DMS 273 treated with DMSO at 0.1 percent for 48 hours (cell line): ENCODE data around the gene CAPN14.
A peak's percentile ranks its signal among the peaks of the same experiment; 100 is the strongest.
"Not testable (repeated sequence)": the region's sequence is repeated elsewhere in the genome, so short reads cannot be mapped to it uniquely, and the experiment has no call there.

Experiments used
- DNase-seq: peaks from one replicate; lab custom pipeline; 2025; lab: John Stamatoyannopoulos, UW

Gene CAPN14

DNA sequence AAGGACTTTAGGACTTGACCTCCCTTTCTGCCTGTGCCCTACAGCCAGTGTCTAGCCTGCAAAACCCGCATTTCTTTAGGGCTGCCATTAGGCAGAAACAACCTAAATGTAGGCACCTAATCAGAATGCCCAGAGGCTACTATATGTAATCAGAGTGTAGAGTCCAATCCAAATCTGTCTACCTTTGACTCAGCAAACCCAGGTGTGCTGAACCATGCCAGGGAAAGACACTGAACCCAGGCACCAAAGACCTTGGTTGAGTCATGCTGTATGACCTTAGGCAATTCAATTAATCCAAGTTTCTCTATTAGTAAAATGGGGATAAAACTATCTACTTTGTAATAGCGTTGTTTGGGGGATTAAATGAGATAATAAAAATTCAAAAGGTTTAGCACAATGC is 20.7 kb downstream of the CAPN14 start:
- DNase-seq, result no peak

DNA sequence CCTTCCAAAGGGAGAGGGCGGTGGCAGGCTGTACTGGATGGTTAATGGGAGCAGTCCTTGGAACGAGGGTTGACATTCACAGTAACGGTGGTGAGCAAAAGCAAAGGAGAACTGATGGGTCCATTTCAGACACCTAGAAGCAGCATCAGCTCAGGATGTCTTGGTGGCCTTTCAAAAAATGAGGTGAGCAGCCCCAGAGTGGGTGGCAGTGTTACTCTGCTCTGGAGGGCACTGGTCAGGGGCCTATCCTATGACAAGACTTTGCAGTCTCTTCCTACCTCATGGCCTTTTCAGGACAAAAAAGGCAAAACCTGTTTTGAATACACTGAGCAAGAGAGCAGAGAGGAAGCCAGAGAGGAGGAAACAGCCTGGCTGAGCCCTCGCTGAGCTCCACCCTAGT is 23.5 kb downstream of the CAPN14 start:
- DNase-seq, result no peak

DNA sequence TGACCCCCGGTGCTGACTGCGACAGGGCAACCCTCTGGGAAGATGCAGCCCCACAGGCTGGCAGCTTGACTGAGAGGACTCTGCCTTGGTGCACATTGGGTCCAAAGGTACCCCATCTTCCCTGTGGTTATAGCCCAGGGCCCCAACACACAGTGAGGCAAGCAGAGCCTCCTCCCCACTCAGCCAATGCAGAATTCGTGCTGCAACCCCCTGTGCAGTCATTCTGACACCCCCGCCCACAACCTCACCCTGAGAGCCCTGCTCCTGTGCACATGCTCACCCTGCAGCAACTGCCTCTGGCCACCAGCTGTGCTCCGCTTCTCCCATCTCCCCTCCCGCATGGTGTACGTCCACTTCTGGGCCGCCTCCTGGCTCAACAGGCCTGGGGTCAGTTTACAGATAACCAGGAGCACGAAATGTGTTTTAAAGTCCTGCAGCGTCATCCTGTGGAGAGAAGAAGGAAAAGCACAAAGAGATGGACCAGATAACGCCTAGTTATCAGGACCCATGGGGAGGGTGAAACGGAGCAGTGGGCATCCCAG is 24.4 kb downstream of the CAPN14 start:
- DNase-seq, result no peak

DNA sequence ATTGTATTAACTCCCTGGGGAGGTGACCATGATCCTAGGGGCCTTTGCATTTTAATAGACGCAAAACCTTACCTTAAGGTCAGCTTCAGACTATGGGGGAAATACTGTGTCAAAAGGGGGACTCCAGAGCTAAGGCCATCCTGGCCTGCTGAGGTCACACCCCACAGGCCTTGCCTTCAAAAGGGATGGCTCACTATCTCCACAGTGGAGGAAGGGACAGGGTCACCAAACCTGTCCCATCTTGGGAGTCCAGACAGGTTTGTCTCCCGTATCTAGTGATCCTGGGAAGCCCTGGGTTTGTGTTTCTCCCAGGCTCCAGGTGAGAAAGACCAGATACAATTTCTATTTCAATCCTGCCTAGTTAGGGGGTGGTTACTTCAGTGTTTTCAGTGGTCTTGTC is 24.9 kb downstream of the CAPN14 start:
- no peak for DNase-seq

DNA sequence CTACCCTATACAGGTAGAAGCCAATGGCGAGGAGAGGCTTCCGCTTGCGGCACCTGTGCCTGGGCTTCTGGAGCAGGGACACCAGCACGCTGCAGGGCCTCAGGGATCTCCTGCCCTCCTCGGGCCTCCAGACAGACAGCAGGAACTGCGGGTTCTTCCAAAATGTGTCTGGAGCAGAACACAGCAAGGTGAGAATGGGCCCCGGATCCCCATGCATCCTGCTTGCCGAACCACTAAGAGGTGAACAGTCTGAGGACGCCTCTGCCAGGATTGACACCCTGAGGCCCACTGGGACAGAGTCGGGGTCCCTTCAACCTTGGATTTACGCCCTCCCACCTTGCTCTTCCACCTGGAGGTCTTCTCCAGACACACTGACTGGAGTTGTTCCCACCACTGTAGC is 25.4 kb downstream of the CAPN14 start:
- DNase-seq, result no peak

DNA sequence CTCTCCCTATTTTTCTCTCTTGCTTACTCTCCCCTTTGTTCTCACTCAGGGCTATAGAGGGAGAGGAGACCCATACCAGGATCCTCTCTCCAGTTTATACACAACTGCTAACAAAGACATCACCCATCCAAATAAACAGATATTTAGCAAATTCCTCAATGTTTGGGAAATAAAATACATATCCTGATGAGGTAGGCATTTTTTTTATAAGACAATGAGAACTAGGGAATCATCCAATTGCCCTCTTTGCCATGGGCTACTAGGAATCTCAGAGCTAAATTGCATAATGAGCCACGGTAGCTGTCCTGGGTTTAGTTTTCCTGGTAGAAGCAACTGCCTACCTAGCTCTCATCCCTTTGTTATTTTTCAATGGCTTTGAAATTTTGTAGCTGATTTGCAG is 27.1 kb downstream of the CAPN14 start:
- DNase-seq, result no peak

DNA sequence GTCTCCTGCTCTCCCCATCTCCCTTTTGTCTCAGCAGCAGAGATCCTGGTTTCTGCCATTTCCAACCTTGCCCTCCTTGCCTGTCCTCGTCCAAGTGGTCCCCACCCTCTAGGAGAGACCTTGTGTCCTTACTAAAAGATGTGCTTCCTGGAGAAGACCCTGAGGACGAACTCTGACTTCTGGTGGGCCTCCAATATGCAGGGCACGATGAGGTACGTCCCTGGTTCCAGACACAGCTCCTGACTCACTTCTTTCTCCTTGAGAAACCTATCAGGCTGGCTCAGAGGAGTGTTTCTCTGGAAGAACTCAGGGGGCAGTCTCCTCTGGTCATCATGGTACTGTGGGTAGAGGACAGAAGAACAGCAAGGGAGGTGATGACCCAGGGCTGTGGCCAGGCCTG is 28.2 kb downstream of the CAPN14 start:
- no peak for DNase-seq

DNA sequence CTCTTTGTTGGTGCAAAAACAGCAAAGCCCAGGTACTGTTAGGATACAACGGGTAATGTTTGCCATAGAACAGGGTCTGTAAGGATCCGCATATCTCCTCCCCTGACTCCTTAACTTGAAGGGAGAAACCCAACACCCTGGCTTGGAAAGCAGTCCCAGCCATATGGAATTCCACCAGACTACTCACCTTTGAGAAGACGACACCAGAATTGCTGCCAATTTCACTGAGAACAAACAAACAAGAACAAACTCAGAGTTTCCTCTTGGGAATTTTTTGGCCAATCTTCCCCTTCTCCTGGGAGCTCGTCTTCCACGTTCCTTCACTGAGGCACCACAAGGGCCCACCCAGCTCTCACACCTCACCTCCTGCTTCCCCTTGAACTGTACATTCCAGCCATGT is 29.2 kb downstream of the CAPN14 start:
- DNase-seq, result no peak

DNA sequence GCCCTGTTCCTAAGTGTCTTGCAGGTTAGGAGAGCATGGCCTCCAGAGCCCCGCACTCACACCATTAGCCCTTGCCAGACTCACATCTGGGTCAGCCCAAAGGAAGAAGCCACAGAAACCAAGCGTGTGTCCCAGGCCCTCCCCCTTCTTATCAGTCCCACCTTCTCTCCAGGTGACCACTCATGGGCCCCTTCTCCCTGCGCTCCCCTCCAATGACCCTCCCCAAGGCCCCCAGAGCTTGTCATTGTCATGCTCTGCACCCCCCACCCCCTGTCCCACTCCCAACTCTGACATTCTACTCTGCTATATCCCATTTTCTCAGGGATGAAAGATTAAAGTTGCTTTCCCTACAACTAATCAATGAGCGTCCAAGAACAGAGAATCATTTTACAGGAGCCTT is 30.1 kb downstream of the CAPN14 start:
- DNase-seq, result no peak

DNA sequence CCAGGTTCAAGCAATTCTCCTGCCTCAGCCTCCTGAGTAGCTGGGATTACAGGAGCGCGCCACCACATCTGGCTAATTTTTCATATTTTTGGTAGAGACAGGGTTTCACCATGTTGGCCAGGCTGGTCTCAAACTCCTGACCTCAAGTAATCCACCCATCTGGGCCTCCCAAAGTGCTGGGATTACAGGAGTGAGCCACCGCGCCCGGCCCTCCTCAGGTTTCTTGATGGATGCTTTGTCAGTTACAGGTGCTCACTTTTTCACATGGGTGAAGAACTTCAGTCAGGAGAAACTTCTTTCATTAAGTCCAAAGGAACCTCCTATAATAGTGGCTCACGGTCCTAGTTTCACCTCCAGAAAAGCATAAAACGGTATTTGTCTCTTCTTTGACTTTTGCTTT is 33.3 kb downstream of the CAPN14 start:
- not testable (repeated sequence) for DNase-seq

DNA sequence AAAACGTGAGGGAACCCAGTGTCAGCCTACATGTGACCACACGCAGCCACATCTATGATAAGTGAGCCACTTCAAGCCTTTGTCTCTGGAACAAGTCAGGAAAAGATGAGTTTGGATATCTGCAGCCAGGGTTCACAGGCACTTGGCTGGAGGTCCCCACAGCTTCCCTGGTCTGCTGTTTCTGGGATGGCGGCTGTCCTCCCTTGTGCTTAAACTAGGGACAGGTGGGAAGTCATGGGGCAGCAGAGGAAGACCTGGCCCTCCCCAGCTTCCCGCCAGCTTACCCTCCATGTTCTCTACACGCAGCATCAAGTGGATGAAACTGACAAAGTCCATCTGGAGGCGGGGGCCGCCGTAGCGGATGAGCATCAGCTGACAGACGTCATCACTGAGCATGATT is 40.6 kb downstream of the CAPN14 start:
- DNase-seq, result no peak

DNA sequence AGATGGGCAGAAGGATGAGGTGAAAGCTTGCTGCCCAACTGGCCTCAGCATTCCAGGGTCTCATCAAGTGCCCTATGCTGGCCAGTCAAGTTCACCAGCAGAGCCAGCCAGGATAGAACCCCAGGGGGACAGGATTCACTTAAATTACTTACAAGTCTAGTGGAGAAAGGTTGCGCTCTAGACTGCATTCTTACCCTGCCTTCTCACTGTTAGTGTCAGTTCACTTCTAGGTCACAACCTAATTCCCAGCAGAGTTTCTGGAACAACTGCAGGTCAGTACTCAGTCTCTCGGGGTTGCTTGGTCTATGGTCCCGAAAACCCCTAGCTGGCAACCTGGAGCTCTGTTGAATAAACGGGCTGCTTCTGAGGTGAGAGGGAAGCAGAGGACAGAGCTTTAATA is 46.2 kb downstream of the CAPN14 start:
- no peak for DNase-seq

DNA sequence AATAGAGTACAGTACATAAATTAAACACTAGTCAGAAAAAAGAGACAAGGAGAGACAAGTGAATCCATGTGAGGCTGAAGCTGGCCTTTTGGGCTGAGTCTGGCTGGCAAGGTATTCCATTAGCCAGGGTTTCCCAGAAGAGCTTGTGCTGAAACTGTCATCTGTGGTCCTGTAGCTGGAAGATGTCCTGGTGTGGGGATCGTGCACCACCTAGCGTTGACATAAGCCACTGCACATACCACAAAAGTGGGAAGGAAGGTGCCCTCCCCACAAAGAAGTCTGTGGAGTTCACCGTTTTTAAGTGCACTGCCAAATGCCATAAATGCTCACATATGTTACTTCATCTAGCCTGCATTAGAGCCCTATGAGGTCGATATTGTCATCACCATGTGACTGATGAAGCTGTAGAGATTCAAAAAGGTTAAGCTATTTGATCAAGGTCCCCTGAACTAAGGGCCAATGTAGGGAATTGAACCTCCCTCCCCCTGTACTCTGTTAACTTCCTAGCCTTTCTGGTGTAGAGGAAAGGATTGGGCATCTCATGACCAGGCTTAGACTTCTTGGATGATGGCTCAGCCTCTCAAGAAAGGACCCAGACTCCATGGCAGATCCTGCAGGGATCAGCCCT is 47.1 kb downstream of the CAPN14 start:
- DNase-seq, result peak; percentile 47

DNA sequence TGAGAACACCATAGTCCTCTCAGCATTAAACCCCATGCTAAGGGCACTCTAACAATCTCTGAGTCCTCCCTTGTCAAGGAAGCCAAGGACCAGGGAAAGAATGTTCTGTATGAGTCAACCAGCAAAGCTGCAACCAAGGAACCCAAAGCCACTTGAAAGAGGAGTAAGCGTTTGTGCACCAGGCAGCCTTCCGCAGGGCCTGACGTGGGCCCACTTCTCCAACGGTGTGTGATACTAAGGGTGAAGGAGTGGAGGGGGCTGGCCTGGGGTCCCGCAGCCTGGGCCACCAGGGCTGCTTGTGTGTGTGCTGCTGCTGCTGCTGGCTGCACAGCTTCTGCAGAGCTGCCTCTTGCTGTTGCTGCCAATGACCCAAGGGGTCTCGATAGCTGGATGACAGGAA is 49.0 kb downstream of the CAPN14 start:
- no peak for DNase-seq

DNA sequence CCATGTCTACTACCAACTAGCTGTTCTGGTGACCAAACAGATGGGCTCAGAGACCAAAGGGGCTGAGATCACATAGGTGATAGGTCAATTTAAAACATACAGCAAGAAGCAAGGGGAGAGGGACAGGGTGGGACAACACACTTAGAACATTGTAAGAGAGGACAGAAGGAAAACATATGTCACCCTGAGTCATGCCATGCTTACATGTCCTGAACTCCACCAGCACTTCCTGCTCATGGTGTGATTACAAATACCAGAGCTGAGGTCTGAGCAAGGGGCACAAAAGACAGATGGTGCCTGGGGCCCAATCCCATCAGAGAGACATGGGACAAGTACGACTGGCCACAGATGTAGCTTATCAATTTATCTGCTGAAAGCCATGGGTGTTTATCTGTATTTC is 50.4 kb downstream of the CAPN14 start:
- no peak for DNase-seq

DNA sequence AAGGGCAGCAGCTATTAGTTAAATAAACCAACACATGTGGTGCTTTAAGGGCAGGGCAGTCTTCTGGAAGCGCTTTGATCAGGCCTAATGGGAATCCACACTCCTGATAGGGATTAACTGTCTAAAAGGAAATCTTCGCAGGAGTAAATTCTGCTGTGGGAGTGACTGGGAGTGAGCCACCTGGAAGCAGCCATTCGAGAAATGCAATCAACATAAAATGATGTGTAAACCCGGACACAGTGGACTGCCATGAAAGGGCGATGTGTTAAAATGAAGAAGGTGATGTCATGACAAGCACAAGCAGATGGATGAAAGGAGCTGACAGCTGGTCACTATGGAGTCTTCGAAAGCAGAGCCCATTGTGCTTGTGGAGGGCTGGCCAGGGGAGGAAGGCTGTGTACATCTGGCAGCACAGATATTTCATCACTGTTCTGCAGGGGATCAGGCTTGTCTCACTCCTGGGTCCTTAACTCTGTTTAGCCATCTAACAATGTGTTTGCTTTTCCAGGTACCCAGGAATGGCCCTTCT is 54.2 kb downstream of the CAPN14 start:
- DNase-seq, result peak; percentile 58

DNA sequence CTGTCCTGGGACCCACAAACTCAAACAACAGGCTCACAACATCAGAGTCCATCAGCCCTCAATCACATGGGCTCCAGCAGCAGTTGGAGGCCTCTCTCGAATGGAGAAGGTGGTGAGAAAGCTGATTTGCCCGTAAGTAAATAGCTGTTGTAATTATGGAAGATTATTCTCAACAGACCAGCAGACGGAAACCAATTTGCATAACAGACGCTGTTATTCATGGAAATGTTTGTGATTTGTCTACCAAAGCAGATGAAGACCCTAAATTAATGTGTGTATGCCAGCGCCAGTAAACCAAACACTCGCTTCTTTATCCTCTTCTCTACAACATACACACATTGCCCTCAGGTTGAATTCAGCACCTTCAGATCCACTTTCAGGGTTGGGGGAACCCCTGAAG is 55.7 kb downstream of the CAPN14 start:
- no peak for DNase-seq

DNA sequence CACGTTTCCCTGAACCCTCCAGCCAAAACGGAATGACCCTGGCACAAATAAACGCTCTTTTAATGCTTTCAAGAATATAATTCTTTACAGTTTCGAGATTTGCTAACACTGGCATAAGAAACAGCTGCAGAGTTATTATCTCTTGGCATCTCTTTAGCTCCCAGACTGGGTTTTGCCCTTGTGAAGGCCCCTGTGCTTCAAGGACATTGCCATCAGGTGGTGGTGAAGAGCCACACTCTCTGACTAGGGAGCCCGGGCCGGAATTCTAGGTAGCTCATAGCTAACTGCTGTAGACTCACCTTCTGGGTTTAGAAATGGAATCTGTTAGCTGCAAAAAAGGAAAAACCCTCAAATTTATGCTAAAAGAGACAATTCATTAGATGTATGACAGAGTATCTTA is 65.8 kb downstream of the CAPN14 start:
- DNase-seq, result no peak

DNA sequence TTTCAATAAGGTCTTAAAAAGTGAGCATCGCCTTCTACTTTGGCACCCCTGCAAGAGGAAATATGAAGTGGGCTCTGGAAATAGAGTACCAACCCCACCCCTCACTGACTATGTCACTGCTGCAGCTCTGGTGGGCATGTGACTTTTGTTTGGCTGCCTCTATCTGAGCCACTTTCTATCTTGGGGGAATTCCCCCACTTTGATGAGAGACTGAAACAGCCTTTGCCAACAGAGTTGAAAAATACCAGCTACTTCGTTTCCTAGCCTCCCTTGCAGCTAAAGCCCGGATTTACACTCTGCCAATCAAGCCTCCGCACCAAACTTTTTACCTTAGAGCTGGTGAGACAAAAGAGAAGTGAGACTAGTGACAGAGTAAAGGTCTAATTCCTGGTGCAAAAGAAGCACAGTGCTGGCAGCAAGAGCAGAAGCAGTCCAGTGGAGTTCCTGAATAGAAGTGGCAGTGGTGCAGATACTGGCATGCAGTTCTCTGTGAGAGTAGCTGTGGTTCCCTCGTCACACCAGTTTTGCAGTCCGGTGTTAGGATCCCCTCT is 67.1 kb downstream of the CAPN14 start:
- no peak for DNase-seq

DNA sequence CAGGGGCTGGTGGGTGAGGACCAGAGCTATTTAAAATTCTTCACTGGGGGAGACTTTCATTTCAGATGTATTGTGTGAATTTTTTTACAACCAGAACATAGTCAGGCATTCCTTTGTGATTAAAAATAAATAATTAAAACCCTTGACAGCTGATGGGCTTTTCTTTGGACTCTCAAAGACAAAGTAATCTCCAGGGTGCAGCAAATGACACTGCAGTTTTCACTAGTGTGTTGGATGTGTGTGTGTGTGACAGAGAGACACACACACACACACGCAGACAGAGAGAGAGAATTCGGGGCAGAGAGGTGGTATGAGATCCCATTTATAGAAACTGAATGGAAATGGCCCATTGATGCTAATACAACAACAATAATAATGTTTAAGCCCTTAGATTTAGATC is 68.8 kb downstream of the CAPN14 start:
- no peak for DNase-seq

DNA sequence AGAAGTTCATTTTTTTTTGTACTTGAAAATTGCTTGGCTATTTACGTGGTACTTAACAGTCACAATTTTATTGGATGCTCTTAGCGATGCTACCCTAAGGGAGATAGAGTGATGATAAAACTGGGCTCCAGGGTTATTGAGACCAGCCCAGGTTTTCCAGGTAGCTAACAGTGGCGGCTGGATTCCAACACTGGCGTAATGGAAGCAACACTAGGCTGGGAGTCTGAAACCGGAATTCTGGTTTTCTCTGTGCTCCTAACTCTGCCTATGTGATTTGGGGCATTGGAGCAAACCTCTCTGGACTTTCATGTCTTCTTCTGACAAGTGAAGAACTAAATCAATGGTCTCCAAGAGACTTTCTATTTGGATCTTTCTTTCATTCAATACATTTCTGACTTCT is 69.7 kb downstream of the CAPN14 start:
- no peak for DNase-seq

DNA sequence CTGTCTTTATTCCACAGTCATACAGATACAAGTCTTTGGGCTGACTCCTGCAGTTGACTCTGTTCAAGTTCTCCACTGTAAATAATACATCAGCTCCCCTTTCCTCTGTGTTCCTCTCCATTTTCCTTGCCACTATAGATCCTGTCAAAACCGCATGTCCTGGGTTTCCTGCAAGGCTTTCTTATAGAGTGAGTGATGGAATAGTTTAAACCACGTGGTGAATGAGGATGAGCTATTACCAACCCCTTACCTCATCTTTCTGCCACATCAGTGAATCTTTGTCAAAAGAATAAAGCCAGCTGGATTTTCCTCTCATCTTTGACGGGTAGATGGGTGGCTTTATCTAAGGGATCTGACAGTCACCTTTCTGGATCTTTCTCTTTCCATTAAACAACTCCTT is 75.2 kb downstream of the CAPN14 start:
- DNase-seq, result no peak

DNA sequence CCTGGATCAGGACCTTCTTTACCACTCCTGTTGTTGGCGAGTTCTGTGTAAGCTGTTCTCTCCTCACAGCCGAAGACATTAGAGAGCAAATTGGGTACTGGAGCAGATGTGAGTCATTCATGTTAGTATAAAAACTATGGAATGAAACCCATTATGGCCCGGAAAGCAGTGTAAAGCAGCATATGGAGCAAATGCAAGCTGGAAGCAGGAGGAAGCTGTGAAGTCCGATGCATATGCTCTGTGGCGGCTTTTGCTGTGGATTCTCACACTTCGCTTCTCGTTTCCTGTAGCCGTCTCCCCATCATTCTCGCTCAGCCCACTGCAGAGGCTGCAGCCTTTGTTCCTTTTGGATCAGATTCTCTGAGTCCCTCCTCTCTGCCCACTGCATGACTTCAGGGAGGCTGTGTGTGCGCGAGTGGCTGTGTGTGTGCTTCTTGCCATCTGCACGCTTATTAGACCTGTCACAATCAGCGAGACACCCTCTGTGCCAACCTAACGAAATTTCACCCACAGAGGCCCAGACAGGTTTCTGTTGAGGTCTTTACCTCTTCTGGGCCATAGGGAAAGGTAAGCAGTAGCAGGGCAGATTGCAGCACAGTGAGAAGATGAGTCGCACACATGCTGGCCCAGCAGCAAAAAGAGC is 75.8 kb downstream of the CAPN14 start:
- no peak for DNase-seq
